Dendritic cell treated with granulocyte-macrophage colony-stimulating factor and Interleukin-4, amounts not matched to agents 40 ng/mL and 50 ng/mL, for 4 days (primary cell): ENCODE results near the gene FYCO1.

Experiments
- H3K27ac Mint-ChIP-seq: one replicate; pipeline ENCODE4 v1.8.0; 2022; ENCODE audit warnings: mild to moderate bottlenecking, mixed read lengths
- H3K27me3 Mint-ChIP-seq: one replicate; pipeline ENCODE4 v1.8.0; 2022; ENCODE audit warnings: mild to moderate bottlenecking, mixed read lengths
- H3K36me3 Mint-ChIP-seq: one replicate; pipeline ENCODE4 v1.8.0; 2022; ENCODE audit warnings: low read depth, mixed read lengths
- H3K4me1 Mint-ChIP-seq: one replicate; pipeline ENCODE4 v1.8.0; 2022; ENCODE audit warnings: low read depth, mixed read lengths
- H3K4me3 Mint-ChIP-seq: one replicate; pipeline ENCODE4 v1.8.0; 2022; ENCODE audit warnings: mild to moderate bottlenecking, moderate library complexity, mixed read lengths
- H3K9me3 Mint-ChIP-seq: one replicate; pipeline ENCODE4 v1.8.0; 2022; ENCODE audit warnings: mixed read lengths
- intact Hi-C: fragments of 100-400 bp; cut with micrococcal nuclease; formaldehyde crosslinking; loops from one replicate; pipeline ENCODE4 v1.15.0; 2022

FYCO1 gene

GRCh38 chr3:45912435-45912834, 83.2 kb downstream of the FYCO1 start:
- Mint-ChIP-seq H3K36me3 (no peaks in the 10 kb centered on the region), H3K27ac (no peak overlapping the region), H3K4me3 (no peak overlapping the region), H3K27me3 (no peaks in the 10 kb centered on the region), H3K4me1 (peaks cover 13% of the 10 kb centered on the region), H3K9me3 (no peaks in the 10 kb centered on the region)
- intact Hi-C loops, result no loop called here

DNA sequence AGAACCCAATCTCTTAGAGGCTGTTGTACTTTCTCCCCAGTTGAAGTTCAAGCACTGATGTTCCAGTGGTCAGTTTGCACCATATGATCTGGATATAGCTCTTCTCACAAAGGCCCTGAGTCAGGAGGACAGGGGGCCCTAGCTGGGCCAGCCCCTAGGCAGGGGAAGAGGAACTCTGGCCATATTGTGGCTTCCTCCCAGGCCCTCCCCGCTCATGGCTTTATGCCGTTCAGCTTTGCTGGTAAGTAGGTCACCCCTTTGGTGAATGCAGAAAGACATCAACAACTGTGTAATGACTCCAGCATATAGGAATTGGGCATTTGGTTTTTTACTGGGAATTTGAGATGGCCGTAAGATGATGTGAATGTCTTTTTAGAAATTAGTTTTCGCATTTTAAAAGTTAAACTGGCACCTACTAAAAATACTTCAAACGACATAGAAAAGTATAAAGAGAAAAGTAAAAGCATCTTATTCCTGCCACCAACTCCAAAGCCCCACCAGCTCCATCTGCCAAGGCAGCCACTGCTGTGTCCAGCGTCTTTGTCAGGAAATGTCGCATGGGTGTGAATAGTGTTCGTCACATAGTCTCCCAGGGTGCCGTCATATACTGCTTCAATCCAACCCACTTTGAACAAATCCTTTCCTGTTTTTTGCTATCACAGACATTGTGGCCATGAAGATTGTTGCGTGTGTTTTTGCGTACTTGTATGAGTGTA, 84.0 kb downstream of the FYCO1 start:
- no peak overlapping the region for H3K4me3 Mint-ChIP-seq
- no peak overlapping the region for H3K27ac Mint-ChIP-seq
- intact Hi-C loops, result no loop called here
- H3K27me3 Mint-ChIP-seq, result no peaks in the 10 kb centered on the region
- peaks cover 13% of the 10 kb centered on the region for H3K4me1 Mint-ChIP-seq
- no peaks in the 10 kb centered on the region for H3K9me3 Mint-ChIP-seq
- H3K36me3 Mint-ChIP-seq, result no peaks in the 10 kb centered on the region

GRCh38 chr3:45910892-45911291, 84.7 kb downstream of the FYCO1 start:
- Mint-ChIP-seq H3K27ac (no peak overlapping the region), H3K4me1 (peaks cover 10% of the 10 kb centered on the region)
- intact Hi-C loops, result no loop called here

GRCh38 chr3:45909542-45909941, 86.1 kb downstream of the FYCO1 start:
- H3K4me1 Mint-ChIP-seq, result peaks cover 5% of the 10 kb centered on the region
- H3K27ac Mint-ChIP-seq, result no peak overlapping the region
- H3K36me3 Mint-ChIP-seq, result no peaks in the 10 kb centered on the region
- H3K9me3 Mint-ChIP-seq, result no peaks in the 10 kb centered on the region
- H3K27me3 Mint-ChIP-seq, result no peaks in the 10 kb centered on the region
- intact Hi-C loops, result loop anchor here (10.0 kb wide), 1 partner anchor 85 kb away; no protein-coding TSS in a partner anchor
- H3K4me3 Mint-ChIP-seq, result no peak overlapping the region

More at GRCh38 chr3:45910892-45911291, 84.7 kb downstream of the FYCO1 start:
- no peak overlapping the region for H3K4me3 Mint-ChIP-seq
- no peaks in the 10 kb centered on the region for H3K36me3 Mint-ChIP-seq
- no peaks in the 10 kb centered on the region for H3K9me3 Mint-ChIP-seq
- no peaks in the 10 kb centered on the region for H3K27me3 Mint-ChIP-seq

- H3K36me3 Mint-ChIP-seq, result no peaks in the 10 kb centered on the region
- intact Hi-C loops, result loop anchor here (10.0 kb wide), 1 partner anchor 84 kb away; no protein-coding TSS in a partner anchor
- H3K9me3 Mint-ChIP-seq, result no peaks in the 10 kb centered on the region
- no peak overlapping the region for H3K27ac Mint-ChIP-seq
- no peak overlapping the region for H3K4me3 Mint-ChIP-seq
- H3K27me3 Mint-ChIP-seq, result no peaks in the 10 kb centered on the region
- H3K4me1 Mint-ChIP-seq, result peaks cover 5% of the 10 kb centered on the region
Observed at GRCh38 chr3:45908761-45909160, 86.9 kb downstream of the FYCO1 start.

GRCh38 chr3:45907769-45908705, 87.6 kb downstream of the FYCO1 start:
- H3K4me1 Mint-ChIP-seq, result peaks cover 5% of the 10 kb centered on the region
- H3K27me3 Mint-ChIP-seq, result no peaks in the 10 kb centered on the region
- intact Hi-C loops, result loop anchor here (10.0 kb wide), 1 partner anchor 83 kb away; no protein-coding TSS in a partner anchor
- H3K27ac Mint-ChIP-seq, result no peak overlapping the region
- H3K9me3 Mint-ChIP-seq, result no peaks in the 10 kb centered on the region
- no peaks in the 10 kb centered on the region for H3K36me3 Mint-ChIP-seq
- H3K4me3 Mint-ChIP-seq, result no peak overlapping the region

DNA sequence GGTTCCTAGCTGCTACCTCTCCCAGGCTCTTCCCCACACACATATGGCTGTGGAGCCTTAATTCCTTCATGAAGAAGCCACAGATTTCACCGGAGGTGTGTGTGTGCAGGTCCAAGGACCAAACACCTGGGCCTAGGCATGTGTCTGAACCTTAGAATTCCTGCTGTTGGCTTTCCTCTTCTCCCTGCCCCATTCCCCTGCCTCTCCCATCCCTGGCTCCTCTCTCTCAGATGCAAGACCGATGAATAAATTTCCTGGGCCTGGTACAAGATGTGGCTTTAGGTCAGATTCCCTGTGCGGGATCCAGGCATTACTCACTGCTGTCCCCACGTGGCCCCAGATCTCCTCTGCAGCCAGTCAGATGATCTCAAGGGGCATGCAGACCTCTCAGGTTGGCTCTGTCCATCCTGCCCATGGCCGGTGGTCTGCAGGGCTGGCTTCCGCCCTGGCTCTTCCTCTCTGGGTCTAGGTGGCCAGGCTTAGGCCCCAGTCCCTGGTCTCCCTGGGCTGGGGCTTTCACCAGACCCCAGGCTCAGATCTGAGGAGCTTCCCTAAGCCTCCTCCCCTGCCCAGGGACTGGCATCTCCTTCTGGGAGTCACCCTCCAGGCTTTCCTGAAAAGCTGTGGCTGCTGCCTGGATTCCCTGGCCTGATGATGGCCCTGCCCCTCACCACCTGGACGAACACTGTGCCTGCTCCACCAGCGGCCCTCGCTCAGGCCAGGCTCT, 88.8 kb downstream of the FYCO1 start:
- Mint-ChIP-seq H3K36me3 (no peaks in the 10 kb centered on the region), H3K4me3 (no peak overlapping the region), H3K27me3 (no peaks in the 10 kb centered on the region), H3K9me3 (no peaks in the 10 kb centered on the region), H3K4me1 (peaks cover 5% of the 10 kb centered on the region), H3K27ac (no peak overlapping the region)
- intact Hi-C loops, result loop anchor here (10.0 kb wide), 1 partner anchor 82 kb away; no protein-coding TSS in a partner anchor

GRCh38 chr3:45905755-45906154, 89.9 kb downstream of the FYCO1 start:
- Mint-ChIP-seq H3K4me1 (peaks cover 5% of the 10 kb centered on the region), H3K27ac (no peak overlapping the region), H3K4me3 (no peak overlapping the region), H3K36me3 (no peaks in the 10 kb centered on the region), H3K27me3 (no peaks in the 10 kb centered on the region), H3K9me3 (no peaks in the 10 kb centered on the region)
- intact Hi-C loops, result loop anchor here (10.0 kb wide), 1 partner anchor 81 kb away; no protein-coding TSS in a partner anchor

DNA sequence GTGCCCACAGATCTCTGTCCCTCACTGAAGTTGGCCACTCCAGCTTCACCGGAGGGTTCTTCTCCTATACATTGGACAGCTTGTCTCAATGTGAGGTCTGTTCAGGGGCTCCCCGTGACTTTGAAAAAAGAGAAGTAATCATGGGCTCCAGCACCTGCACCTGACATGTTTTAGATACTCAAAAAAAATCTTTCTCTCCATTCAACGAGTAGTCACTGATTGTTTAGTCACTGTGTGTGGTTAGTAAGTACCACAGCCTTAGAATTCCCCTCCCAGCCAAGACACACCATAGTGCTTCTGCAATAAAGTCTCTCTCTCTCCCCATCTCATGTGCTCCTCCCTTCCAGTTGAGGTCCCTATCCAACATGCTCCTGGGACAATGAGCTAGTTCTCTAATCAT, 90.7 kb downstream of the FYCO1 start:
- H3K27ac Mint-ChIP-seq, result no peak overlapping the region
- peaks cover 5% of the 10 kb centered on the region for H3K4me1 Mint-ChIP-seq
- no peaks in the 10 kb centered on the region for H3K36me3 Mint-ChIP-seq
- H3K9me3 Mint-ChIP-seq, result no peaks in the 10 kb centered on the region
- intact Hi-C loops, result loop anchor here (10.0 kb wide), 1 partner anchor 80 kb away; no protein-coding TSS in a partner anchor
- no peaks in the 10 kb centered on the region for H3K27me3 Mint-ChIP-seq
- no peak overlapping the region for H3K4me3 Mint-ChIP-seq

DNA sequence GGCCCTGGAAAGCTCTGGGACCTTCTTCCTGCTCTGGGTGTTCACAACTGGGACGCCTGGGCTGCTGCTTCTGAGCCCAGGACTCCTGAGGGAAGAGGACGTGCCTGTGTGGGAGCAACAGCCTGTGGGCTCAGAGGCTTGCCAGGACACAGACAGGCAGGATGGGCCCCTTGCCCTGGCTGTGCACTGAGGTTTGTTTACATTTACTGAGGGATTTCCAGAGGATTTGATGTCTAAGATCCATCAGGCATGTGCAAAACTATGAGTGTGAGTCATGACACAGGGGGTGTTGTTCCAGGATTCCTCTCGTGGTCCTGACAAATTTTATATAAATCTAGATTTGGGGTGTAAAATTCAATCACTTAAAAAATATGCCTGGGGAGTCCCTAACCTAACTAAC, 98.7 kb downstream of the FYCO1 start:
- H3K27me3 Mint-ChIP-seq, result no peaks in the 10 kb centered on the region
- intact Hi-C loops, result no loop called here
- no peak overlapping the region for H3K4me3 Mint-ChIP-seq
- peaks cover 27% of the 10 kb centered on the region for H3K4me1 Mint-ChIP-seq
- no peak overlapping the region for H3K27ac Mint-ChIP-seq
- H3K9me3 Mint-ChIP-seq, result no peaks in the 10 kb centered on the region
- no peaks in the 10 kb centered on the region for H3K36me3 Mint-ChIP-seq

DNA sequence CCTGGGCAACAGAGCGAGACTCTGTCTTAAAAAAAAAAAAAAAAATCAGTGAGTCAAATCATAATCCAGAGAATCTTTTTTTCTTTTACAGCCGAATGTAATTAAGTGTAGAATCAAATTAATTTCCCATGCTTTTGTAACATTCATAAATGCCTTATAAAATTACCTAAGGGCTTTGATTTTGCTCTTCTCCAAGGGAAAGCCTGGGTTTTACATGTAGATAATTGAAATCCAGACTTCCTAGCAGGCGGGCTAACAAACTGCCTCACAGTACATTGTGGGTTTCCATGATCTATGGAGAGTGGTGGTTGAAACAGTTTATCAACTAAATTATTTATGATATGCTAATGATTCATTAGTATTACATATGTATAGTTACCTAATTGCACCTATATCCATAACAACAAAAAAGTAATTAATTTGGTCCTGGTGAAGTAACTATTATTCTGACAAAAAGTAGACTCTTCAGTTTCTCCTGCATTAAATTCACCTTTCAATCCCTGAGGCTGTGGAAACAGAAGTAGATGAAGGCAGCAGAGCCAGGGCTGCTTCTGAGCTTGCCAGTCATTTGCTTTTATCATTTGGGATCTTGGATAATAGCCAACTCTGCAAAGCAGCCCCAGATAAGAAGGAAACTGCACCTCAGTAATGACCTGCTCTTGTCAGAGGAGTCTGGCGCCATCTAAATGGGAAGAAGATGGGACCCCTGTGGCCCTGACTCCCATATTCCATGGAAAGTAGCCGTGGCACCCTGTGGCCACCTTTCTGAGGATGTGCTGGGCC, 99.7 kb downstream of the FYCO1 start:
- H3K36me3 Mint-ChIP-seq, result no peaks in the 10 kb centered on the region
- H3K9me3 Mint-ChIP-seq, result no peaks in the 10 kb centered on the region
- H3K4me1 Mint-ChIP-seq, result peaks cover 33% of the 10 kb centered on the region
- no peak overlapping the region for H3K4me3 Mint-ChIP-seq
- H3K27me3 Mint-ChIP-seq, result peaks cover 1% of the 10 kb centered on the region
- H3K27ac Mint-ChIP-seq, result no peak overlapping the region
- intact Hi-C loops, result no loop called here

DNA sequence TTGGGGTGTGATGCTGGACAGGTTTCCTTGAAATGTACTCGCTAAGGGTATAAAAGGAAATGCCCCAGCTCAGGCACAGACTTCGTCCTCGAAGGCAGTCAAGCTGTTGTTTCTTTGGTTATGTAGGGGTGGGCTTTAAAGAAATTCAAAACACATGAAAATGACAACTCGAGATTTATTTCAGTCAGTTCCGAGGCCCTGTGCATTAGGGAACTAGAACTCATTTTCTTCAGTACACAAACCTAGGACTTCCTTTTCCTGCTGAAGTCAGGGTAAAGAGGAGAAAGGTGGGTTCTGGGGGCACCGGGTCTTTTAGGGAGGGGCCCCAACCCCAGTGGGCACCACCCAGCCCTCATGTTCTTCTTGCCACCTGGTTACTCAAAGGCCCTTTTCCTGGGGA, 101.6 kb downstream of the FYCO1 start:
- no peak overlapping the region for H3K4me3 Mint-ChIP-seq
- peaks cover 3% of the 10 kb centered on the region for H3K27me3 Mint-ChIP-seq
- no peaks in the 10 kb centered on the region for H3K36me3 Mint-ChIP-seq
- H3K9me3 Mint-ChIP-seq, result no peaks in the 10 kb centered on the region
- intact Hi-C loops, result no loop called here
- no peak overlapping the region for H3K27ac Mint-ChIP-seq
- H3K4me1 Mint-ChIP-seq, result peaks cover 33% of the 10 kb centered on the region

DNA sequence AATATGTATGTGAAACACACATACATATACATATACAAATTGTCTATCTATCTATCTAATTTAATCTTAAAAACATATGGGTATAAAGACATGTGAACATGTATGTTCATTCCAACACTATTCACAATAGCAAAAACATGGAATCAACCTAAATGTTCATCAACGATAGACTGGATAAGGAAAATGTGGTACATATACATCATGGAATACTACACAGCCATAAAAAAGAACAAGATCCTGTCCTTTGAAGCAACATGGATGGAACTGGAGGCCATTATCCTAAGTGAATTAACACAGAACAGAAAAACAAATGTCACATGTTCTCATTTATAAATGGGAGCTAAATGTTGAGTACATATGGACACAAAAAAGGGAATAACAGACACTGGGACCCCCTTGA, 103.5 kb downstream of the FYCO1 start:
- Mint-ChIP-seq H3K4me1 (peaks cover 33% of the 10 kb centered on the region), H3K9me3 (no peaks in the 10 kb centered on the region), H3K36me3 (no peaks in the 10 kb centered on the region), H3K4me3 (no peak overlapping the region), H3K27me3 (peaks cover 3% of the 10 kb centered on the region), H3K27ac (no peak overlapping the region)
- intact Hi-C loops, result no loop called here
